ENCODE results near the gene SNAP47.

SNAP47 gene

DNA sequence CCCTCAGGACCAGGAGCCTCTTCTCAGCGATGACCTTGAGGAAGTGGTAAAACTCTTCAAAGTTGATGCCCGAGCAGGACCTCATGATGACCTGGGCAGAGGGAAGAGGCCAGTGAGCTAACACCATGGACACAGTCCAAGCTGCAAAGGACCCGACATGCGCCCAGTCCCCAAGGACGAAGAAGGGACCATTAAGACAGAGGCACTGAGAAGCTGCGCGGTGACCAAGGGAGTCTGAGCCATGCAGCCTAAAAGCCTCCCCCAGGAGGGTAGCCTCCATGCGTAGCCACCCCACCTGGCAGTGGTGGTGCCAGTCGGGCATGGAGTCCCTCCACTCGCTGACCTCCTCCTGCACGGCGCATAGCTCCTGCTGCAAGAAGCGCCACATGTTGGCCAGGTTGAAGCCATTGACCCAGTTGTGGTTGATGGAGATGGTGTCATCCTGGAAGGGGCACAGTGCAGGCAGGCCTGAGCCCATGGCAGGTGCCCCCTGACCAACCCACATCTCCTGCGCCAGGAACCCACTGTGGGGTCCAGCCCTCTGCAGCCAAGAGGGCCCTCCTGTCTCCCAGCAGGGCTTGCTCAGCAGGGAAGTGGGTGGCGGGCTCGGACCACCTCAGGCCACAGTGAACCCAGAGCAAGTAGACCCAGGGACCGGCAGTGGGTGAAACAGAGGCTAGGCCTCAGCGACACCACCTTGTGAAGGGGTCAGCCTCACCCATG lies 2.5 kb upstream of the SNAP47 start:
- no peak for DNase-seq

GRCh38 chr1:227733309-227733705 lies 1.9 kb upstream of the SNAP47 start:
- DNase-seq: no peak

GRCh38 chr1:227733751-227734545 lies 1.3 kb upstream of the SNAP47 start:
- no peak for DNase-seq

DNA sequence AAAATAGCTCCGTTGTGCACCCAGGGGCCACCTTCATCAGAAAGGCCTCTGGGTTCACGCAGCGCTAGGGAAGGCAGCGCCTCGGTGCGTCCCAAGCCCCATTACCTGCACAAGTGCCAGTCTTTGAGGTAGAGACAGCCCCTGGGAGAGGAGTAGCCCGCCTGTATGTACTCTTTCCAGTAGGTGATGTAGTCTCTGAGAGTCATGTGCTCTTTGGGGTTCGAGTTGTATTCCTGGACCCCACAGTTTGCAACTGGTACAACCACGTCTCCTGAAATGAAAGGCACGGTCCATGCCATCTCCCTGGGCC lies 734 bp upstream of the SNAP47 start:
- no peak for DNase-seq

DNA sequence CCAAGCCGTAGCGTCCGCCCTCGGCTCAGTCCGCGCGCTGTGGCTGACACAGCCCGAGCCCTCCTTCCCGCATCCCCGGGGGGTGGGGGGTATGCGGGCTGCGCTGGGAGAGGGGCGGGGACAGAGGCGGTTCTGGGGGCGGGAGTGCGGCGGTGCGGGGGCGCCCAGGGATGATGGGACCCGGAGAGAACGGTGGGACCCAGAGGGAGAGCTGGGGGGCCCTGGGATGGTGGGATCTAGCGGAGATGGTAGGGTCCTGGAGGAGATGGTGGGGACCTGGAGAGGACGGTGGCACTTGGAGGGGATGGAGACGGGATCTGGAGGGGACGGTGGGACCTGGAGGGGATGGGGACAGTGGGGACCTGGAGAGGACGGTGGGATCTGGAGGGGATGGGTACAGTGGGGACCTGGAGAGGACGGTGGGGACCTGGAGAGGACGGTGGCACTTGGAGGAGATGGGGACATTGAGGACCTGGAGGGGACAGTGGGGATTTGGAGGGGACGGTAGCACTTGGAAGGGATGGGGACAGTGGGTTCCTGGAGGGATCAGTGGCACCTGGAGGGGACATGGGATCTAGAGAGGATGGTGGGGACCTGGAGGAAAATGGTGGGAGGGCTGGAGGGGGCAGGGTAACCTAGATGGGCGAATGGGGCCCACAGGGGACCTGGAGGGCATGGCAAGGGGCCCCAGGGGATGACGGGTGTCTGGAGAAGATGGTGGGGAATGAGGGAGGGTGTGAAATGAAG lies 477 bp downstream of the SNAP47 start:
- no peak for DNase-seq

GRCh38 chr1:227736814-227737432 lies 1.7 kb downstream of the SNAP47 start:
- no peak for DNase-seq

DNA sequence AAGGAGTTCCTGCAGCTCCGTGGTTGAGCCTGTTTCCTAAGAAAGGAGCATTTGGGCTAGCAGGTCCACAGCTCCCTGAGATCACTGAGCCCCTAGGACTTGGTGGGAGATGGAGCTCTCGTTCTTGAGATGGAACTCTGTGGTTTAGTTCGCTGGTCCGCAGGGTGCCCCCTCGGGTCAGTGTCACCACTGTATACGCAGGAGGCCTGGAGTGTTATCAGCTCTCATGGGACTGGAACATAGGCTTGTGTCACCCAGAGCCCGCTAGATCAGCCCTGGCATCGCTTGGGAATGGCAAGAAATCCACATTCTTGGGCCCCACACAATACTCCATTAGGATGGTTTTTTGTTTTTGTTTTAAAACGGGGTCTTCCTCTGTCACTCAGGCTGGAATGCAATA lies 3.6 kb downstream of the SNAP47 start:
- no peak for DNase-seq

- no peak for DNase-seq
Observed at GRCh38 chr1:227739636-227740035, 4.4 kb downstream of the SNAP47 start.

- no peak for DNase-seq
Observed at GRCh38 chr1:227740401-227740960, 5.2 kb downstream of the SNAP47 start.

DNA sequence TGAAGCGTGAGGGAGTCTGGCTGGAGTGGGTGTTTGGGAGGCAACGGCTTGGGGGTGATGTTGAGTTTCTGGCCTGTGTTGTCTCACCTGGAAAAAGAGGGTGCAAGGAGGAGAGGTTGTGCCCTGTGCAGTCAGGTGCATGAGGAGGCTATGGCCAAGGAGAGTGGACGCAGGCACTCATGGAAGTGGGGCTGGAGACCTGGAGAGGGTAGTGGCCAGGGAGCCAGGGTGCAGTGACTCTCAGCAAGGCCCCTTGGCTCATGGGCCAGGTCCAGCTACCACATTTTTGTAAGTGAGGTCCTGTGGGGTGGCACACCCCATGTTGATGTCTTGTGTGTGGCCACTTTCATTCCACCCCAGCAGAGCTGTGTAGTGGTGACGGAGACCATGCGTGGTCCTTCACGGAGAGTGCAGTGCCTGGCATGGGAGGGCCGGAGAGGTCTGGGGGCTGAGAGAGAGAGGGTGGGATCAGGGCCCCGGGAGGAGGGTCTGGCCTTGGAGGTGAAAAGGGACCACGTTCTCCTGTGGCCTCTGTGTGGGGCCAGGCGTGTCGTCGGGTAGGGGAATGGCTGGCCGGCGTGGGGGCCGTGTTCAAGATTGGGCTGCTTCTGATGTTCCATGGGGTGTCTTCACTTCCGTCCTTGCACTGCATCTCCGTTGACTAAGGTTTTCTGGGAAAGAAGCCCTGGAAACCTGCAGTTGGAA lies 6.1 kb downstream of the SNAP47 start:
- DNase-seq: no peak

- no peak for DNase-seq
Observed at GRCh38 chr1:227742738-227743715, 7.8 kb downstream of the SNAP47 start.

GRCh38 chr1:227744668-227745067 lies 9.4 kb downstream of the SNAP47 start:
- DNase-seq: no peak

DNA sequence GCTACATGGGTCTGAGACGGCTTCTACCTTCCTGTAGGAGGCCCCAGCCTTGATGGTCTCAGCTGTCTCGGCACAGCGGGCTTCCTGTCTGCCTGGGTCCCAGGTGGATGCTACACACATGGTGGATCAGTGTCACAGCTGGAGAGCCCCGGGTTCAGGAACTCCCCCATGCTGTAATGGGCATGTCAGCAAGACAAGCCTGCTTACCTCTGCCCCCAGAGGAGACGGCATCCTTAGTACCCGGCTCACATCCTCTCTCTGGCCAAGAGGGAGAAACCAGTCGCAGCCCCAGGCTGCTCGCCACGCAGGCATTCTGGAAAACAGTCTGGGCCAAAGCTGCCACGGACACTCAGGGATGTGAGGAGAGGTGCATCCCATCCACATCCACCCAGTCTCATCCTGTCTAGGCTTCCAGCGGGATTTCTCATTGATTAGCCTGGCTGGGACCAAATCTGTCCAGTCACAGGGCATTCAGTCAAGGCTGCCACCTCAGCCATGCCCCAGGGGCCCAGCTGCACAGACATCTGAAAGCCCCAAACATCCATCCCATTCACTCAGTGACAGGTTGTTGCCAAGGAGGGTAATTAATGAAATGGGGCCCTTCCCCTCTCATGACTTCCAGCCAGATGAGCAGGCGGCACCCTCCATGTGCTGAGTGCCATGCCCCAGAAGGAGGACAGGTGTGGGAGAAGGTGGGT lies 10.5 kb downstream of the SNAP47 start:
- no peak for DNase-seq

- DNase-seq: no peak
Observed at GRCh38 chr1:227746676-227747075, 11.4 kb downstream of the SNAP47 start.

GRCh38 chr1:227747382-227747781 lies 12.1 kb downstream of the SNAP47 start:
- DNase-seq: no peak

DNA sequence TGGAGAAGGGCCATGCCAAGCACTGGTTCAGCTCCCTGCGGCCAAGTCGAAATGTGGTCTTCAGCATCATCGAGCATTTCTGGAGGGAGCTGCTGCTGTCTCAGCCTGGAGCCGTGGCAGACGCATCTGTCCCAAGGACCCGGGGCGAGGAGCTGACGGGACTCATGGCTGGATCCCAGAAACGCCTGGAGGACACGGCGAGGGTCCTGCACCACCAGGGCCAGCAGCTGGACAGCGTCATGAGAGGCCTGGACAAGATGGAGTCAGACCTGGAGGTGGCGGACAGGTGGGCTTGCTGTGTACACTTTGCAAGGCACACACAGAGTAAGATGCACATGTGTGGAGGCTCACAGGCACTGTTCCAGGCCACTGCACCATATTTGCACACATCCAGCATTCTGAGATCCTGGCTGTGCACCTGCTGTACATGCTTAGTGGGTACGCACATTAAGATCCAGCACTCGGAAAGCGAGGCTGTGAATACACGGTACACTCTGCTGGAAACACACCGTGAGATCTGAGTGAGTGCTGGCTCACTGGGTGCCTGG lies 12.8 kb downstream of the SNAP47 start:
- no peak for DNase-seq

GRCh38 chr1:227748496-227749182 lies 13.4 kb downstream of the SNAP47 start:
- no peak for DNase-seq

DNA sequence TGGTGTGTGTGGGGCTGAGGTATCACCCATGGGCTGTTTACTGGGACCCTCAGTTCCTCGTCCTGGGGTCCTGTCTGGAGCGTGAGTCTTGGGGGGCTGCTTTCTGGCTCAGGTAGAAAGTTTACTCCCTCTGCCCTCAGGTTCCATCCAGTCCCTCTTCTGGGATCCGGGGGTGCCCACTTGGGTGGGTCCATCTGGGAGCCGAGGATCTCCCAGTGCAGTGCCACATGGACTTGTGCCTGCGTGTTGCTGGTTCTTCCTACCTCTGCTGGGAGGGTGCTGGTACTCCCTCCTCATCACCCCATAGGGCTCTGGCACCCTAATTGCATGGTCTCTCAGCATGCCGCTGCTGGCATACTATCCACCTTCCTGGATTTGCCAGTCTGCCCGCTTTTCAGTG lies 14.0 kb downstream of the SNAP47 start:
- no peak for DNase-seq

- no peak for DNase-seq
Observed at GRCh38 chr1:227749916-227750710, 14.9 kb downstream of the SNAP47 start.
